WTC11 (cell line): ENCODE data around the gene DRGX.

Experiments used
- CREB1 ChIP-seq: sonication (generic); formaldehyde crosslinking; IDR thresholded peaks from 2 replicates; pipeline ENCODE4 v1.8.0; 2023; ENCODE audit warnings: mild to moderate bottlenecking, missing genetic modification reagents
- CTCF ChIP-seq: fragments of 200-600 bp; IDR thresholded peaks from 2 replicates; pipeline ENCODE4 v1.8.0; 2022; ENCODE audit warnings: antibody characterized with exemption
- FOXP4 ChIP-seq: sonication (generic); formaldehyde crosslinking; IDR thresholded peaks from 2 replicates; pipeline ENCODE4 v1.8.0; 2022; ENCODE audit warnings: mild to moderate bottlenecking, missing genetic modification reagents
- GRHL2 ChIP-seq: fragments of 250-450 bp; sonication (Bioruptor Pico); IDR thresholded peaks from 2 replicates; pipeline ENCODE4 v1.8.0; 2022; ENCODE audit warnings: mild to moderate bottlenecking, moderate library complexity; ENCODE audit not compliant: insufficient replicate concordance, severe bottlenecking
- GTF2I ChIP-seq: fragments of 250-450 bp; sonication (Bioruptor Pico); conservative IDR thresholded peaks from 2 replicates; pipeline ENCODE4 v1.4.0; 2021; ENCODE audit warnings: mild to moderate bottlenecking
- KAT7 ChIP-seq: sonication (generic); formaldehyde crosslinking; IDR thresholded peaks from 2 replicates; pipeline ENCODE4 v1.8.1; 2023; ENCODE audit warnings: missing genetic modification reagents, mild to moderate bottlenecking, borderline replicate concordance
- SP1 ChIP-seq: sonication (generic); formaldehyde crosslinking; conservative IDR thresholded peaks from 2 replicates; pipeline ENCODE4 v1.8.1; 2022; ENCODE audit warnings: missing genetic modification reagents
- USF2 ChIP-seq: sonication (generic); formaldehyde crosslinking; IDR thresholded peaks from 2 replicates; pipeline ENCODE4 v1.8.1; 2023; ENCODE audit warnings: mild to moderate bottlenecking, missing genetic modification reagents, moderate library complexity
- ZBTB21 ChIP-seq: sonication (generic); formaldehyde crosslinking; IDR thresholded peaks from 2 replicates; pipeline ENCODE4 v1.8.1; 2023; ENCODE audit warnings: mild to moderate bottlenecking, missing genetic modification reagents, borderline replicate concordance
- ZBTB43 ChIP-seq: sonication (generic); formaldehyde crosslinking; IDR thresholded peaks from 2 replicates; pipeline ENCODE4 v1.8.1; 2023; ENCODE audit warnings: mild to moderate bottlenecking, missing genetic modification reagents
- ZNF317 ChIP-seq: sonication (generic); formaldehyde crosslinking; IDR thresholded peaks from 2 replicates; pipeline ENCODE4 v1.8.1; 2023; ENCODE audit warnings: low read depth, mild to moderate bottlenecking, moderate library complexity, missing genetic modification reagents, borderline replicate concordance
- ZNF532 ChIP-seq: fragments of 250-450 bp; sonication (Bioruptor Pico); IDR thresholded peaks from 2 replicates; pipeline ENCODE4 v1.9.0; 2021; ENCODE audit warnings: mild to moderate bottlenecking, borderline replicate concordance

- TF ChIP-seq CTCF (no peak), CREB1 (CRISPR knock-in tag) (no peak), GRHL2 (CRISPR knock-in tag) (no peak), USF2 (CRISPR knock-in tag) (no peak), FOXP4 (no peak), ZNF317 (CRISPR knock-in tag) (no peak), ZBTB43 (CRISPR knock-in tag) (no peak), SP1 (no peak), GTF2I (no peak), ZNF532 (CRISPR knock-in tag) (no peak), KAT7 (CRISPR knock-in tag) (no peak), ZBTB21 (CRISPR knock-in tag) (no peak)
Observed at GRCh38 chr10:49389361-49389933, 6.4 kb downstream of the DRGX start.
